TTC549 (cell line): Measurements from ENCODE around the gene TPSG1.

ENCODE experiments used
- FAIRE-seq: peaks from 2 replicates; lab custom pipeline; 2012; peaks lifted over from hg19 to GRCh38; lab: Jason Lieb, UNC

TPSG1 gene

GRCh38 chr16:1176280-1176897 is 48.7 kb downstream of the TPSG1 start:
- FAIRE-seq: no peak

GRCh38 chr16:1175566-1176279 is 49.3 kb downstream of the TPSG1 start:
- no peak for FAIRE-seq

- no peak for FAIRE-seq
Observed at GRCh38 chr16:1174477-1175357, 50.4 kb downstream of the TPSG1 start.

- FAIRE-seq: no peak
Observed at GRCh38 chr16:1173788-1174451, 51.1 kb downstream of the TPSG1 start.

- no peak for FAIRE-seq
Observed at GRCh38 chr16:1172651-1173050, 52.4 kb downstream of the TPSG1 start.

- no peak for FAIRE-seq
Observed at GRCh38 chr16:1171854-1172428, 53.1 kb downstream of the TPSG1 start.
